ENCODE measurements around the gene USP12.
A peak's percentile ranks its signal among the peaks of the same experiment; 100 is the strongest.
"Not testable (repeated sequence)": the region's sequence is repeated elsewhere in the genome, so short reads cannot be mapped to it uniquely, and the experiment has no call there.

The USP12 gene

DNA sequence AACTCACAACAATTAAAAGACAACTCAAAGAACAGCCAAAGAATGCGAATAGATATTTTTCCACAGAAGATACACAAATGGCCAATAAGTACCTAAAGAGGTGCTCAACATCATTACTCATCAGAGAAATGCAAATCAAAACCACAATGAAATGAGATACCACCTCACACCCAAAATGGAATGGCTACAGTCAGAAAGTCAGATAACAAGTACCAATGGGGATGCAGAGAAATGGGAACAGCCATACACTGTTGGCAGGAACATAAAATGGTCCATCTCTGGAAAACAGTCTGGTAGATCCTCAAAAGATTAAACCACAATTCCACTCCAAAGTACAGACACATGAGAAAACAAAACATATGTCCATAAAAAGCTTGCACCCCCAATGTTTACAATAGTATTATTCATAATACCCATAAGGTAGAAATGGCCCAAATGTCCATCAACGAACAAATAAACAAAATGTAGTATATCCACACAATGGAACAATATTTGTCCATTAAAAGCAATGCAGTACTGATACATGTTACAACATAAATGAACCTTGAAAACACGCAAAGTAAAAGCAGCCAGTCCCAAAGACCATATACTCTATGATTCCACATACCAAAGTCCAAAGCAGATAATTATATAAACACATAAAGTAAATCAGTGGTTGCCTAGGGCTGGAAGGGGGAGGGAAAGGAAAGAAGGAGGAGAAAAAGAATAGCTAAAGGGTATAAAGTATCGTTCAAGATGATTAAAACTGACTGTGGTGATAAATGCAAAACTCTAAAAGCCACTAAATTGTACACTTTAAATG is 19.6 kb downstream of the USP12 start:
- no peak for DNase-seq (ENCODE audit: low read depth in 3 of 3)

- DNase-seq (ENCODE audit: low read depth in 3 of 3), result no peak
These were observed 21.9 kb downstream of the USP12 start for GRCh38 chr13:27149702-27150101.

GRCh38 chr13:27148900-27149299 is 22.7 kb downstream of the USP12 start:
- DNase-seq (ENCODE audit: low read depth in 3 of 3), result no peak

DNA sequence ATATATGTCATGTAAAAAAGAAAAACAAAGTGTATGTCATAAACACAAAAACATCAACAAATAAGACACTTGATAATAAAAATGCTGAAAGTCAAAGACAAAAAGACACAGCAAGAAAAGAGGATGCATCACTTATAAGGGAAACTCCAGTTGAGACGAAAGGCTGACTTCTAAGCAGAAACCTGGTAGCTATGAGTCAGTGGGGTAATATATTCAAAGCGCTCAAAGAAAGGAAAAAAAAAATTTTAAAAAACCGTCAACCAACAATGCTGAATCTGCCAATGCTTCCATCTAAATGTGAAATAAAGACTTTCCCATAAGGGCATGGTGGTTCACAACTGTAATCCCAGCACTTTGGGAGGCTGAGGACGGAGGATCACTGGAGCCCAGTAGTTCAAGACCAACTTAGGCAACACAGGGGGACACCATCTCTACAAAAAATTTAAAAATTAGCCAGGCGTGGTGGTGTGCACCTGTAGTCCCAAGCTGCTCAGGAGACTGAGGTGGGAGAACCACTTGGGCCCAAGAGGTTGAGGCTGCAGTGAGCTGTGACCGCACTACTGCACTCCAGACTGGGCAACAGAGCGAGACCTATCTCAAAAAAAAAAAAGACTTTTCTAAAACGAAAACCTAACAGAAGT is 24.0 kb downstream of the USP12 start:
- DNase-seq (ENCODE audit: low read depth in 3 of 3), result no peak

GRCh38 chr13:27141746-27142145 is 29.9 kb downstream of the USP12 start:
- no peak for DNase-seq (ENCODE audit: low read depth in 3 of 3)

- not testable (repeated sequence) for DNase-seq (ENCODE audit: low read depth in 3 of 3)
These were observed 30.5 kb downstream of the USP12 start for GRCh38 chr13:27141159-27141558.

DNA sequence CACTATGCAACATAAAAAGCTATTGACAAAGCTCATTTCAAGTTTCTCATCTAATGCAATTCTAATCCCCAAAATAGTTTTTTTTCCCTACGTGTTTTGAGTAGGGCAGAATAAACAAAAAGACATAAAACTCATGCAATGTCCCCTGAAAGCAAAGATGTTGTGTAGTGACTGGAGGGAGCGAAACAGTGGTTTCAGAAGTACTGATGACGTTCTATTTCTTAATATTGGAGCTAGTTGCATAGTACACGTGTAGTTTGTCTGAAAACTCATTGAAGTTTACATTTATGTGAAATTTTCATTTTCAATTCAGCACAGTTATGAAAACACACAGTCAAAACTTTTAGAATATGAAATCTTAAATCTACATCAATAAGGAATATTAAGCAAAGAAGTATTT is 31.6 kb downstream of the USP12 start:
- no peak for DNase-seq (ENCODE audit: low read depth in 3 of 3)

DNA sequence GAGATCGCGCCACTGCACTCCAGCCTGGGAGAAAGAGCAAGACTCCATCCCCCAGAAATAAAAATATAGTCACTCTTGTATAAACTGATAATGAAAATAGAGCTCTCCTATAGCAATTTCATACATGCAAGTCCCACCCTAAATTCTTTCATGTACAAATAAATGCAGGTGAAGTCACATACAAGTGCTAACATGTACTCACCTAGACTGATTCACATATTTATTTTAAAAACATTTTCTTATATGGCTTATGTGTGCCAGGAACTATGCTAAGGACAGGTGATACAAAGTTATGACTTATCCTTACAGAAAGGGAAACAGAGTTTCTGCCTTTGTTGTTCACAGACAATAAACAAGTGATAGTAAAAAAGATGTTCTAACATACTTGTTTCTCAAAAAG is 32.0 kb downstream of the USP12 start:
- DNase-seq (ENCODE audit: low read depth in 3 of 3), result no peak

- no peak for DNase-seq (ENCODE audit: low read depth in 3 of 3)
These were observed 33.0 kb downstream of the USP12 start for GRCh38 chr13:27138457-27139093.

DNA sequence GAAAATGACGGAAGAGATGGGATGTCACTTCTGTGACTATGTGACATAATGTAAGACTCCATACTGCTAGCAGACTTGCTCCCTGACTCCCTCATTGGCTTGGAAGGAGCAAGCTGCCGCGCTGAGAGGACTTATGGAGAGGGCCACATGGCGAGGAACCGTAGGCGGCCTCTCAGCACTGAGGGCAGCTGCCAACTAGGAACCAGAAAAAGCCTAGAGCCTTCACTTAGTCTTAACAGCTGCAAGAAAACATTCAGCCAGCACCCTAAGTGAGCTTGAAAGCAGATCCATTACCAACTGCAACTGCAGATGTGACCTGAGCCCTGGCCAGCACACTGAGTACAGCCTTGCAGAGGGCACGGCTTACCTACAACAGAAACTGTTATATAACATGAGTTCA is 33.9 kb downstream of the USP12 start:
- no peak for DNase-seq (ENCODE audit: low read depth in 3 of 3)

GRCh38 chr13:27135023-27135422 is 36.6 kb downstream of the USP12 start:
- DNase-seq (ENCODE audit: low read depth in 3 of 3), result no peak

- DNase-seq (ENCODE audit: low read depth in 3 of 3), result no peak
These were observed 37.7 kb downstream of the USP12 start for GRCh38 chr13:27133889-27134288.

DNA sequence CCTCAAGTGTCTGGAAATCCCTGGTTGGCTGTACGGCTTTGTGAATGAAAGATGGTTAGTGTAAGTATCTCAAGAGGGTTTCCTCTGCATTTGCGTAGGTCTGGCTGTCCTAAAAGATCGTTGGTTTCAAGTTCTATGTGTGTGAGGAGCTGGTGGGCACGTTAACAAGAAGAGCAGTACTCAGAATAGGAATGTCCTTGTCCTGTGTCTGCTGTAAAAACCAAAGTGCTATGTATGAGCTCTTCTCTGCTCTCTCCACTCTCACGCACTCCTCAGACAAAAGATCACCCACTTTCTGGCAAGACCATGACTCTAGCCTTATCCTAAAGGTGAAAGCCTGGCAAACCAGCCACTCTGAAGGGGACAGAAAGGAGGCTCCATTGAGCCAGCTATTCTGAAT is 39.1 kb downstream of the USP12 start:
- no peak for DNase-seq (ENCODE audit: low read depth in 3 of 3)

DNA sequence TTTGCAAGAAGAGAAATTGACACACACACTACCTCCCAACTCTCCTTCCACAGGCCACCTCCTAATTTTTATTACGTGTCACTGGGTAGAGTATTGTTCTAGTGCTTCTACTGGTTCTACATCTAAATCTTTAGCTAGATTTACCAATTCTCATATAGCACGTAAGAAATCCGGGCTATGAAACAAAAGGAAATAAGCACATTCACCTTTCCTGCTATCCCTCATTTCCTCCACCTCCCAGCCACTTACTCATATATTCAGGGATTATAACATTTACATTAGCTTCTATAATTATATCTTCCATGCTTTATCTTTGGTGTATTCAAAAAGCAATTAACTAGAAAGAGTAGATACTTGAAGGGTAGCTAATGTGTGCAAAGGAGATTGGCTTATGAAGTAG is 39.7 kb downstream of the USP12 start:
- DNase-seq (ENCODE audit: low read depth in 3 of 3), result no peak

GRCh38 chr13:27130979-27131623 is 40.5 kb downstream of the USP12 start:
- DNase-seq (ENCODE audit: low read depth in 3 of 3), result peak in 2 of 3 experiments; percentile 40 to 57

DNA sequence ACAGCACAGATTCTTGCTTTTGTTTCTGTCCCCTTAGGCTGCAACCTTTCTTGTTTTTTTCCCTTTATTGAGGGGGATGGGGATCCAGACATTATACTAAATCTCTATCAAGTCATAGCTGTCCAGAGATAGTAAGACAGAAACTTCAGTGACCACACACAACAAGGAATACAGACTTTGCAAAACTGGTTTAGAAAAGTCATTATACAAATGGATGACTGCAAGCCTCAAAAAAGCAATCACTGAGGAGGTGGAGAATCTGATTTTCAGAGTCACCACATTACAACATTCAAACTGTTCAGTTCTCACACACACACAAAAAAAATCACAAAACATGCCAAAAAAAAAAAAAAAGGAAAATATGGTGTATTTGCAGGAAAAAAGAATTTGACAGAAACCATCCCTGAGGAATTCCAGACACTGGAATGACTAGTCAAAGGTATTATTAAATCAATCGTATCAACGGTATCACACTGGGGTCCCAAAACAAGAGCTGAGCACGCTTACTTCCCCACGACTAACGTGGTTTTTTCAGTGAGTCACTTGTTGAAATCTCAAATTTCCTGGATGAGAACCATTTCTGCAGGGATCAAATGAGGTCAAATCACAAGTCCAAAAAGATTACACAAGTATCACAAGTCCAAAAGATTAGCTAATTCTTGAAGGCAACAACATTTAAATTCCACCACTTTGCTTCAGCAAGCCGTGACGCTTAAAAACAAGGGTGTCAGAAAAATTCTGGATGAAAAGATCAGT is 41.2 kb downstream of the USP12 start:
- DNase-seq (ENCODE audit: low read depth in 3 of 3), result no peak

DNA sequence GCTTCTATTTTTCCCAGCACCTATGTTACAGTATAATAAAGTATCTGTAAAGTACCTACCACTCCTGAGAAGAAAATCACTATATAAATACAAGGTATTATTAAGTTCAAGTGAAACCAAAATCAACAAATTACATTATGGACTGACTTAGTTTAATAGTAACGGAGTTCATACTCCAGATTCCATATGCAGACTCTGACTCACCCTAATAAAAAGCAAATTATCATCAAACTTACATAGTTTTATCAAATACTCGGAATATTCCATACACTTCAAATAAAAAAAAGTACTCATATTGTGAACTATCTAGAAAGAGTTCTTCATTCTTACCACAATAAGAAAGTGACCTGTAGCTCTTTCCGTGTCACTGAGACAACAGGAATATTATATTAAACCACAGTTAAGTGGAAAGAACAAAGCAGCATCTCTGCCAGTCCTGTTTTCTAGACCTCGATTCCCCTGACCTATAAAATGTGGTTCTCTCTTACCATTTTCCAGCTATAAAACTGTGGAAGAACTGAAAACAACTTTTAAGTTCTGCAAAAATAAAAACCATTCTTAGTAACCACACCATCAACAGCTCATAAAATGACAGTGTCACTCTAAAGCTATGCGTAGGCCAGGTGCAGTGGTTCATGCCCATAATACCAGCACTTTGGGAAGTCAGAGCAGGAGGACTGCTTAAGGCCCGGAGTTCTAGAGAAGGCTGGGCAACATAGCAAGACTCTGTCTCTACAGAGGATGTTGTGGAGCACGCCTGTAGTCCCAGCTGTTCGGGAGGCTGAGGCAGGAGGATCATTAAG is 42.6 kb downstream of the USP12 start:
- no peak for DNase-seq (ENCODE audit: low read depth in 3 of 3)

GRCh38 chr13:27126859-27127258 is 44.8 kb downstream of the USP12 start:
- no peak for DNase-seq (ENCODE audit: low read depth in 3 of 3)

- no peak for DNase-seq (ENCODE audit: low read depth in 3 of 3)
These were observed 46.0 kb downstream of the USP12 start for GRCh38 chr13:27125357-27126282.

DNA sequence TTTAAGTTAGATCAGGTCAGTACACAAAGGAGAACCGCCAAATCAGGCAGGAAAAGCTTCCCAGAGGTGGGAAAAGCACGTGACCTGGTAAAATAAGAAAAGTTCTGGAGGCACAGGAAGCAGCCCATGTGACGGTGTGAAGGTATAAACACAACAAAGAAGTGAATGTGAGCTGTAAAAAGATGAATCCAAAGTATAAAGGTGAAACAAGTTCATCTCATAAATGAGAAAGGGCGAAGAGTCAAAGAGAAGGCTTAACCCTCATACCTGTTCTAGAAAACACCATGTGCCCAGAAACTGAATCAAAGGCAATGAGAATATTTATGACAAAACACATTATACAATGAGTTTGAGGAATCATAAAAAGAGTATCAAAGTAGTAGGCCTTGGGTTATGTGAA is 47.0 kb downstream of the USP12 start:
- DNase-seq (ENCODE audit: low read depth in 3 of 3), result no peak
